IMR-90 (cell line): ENCODE results near the gene BTC. TPM values are rescaled to one million over a fixed set of nuclear protein-coding genes. Genes with fewer than 3 reads are reported as not detected.
"Not testable (repeated sequence)": the region's sequence is repeated elsewhere in the genome, so short reads cannot be mapped to it uniquely, and the experiment has no call there.

ENCODE experiments used
- ATAC-seq: fragments of 200-7000 bp; cut with Tn5 transposase; 2 replicates; pipeline ENCODE4 v1.9.1; 2020; ENCODE audit warnings: low read depth, mild to moderate bottlenecking, moderate library complexity
- BruUV-seq: library from RNA; stranded (reverse); fragments of 400-500 nt; replicated peaks from 2 replicates; lab custom pipeline; 2021; lab: Mats Ljungman, UMichigan
- CTCF ChIA-PET: fragments of 300-600 bp; formaldehyde crosslinking; extraction: SDS; loops from one replicate; lab custom pipeline; 2021; ENCODE audit warnings: antibody characterized with exemption; lab: Yijun Ruan, JAX
- POLR2A ChIA-PET: fragments of 300-600 bp; sonication (Branson Sonifier 250); formaldehyde crosslinking; loops from one replicate; lab custom pipeline; 2022; ENCODE audit warnings: antibody characterized with exemption; ENCODE audit not compliant: unreplicated experiment; lab: Charles Lee
- DNase-seq: peaks from one replicate; pipeline ENCODE4 v3.0.0; 2013
- H2AFZ ChIP-seq: replicated peaks from 2 replicates; pipeline ENCODE3; 2013; ENCODE audit warnings: low read length, mild to moderate bottlenecking; ENCODE audit not compliant: poor library complexity
- H2AK5ac ChIP-seq: 2 replicates; pipeline ENCODE4 v1.6.1; 2013; ENCODE audit warnings: low read depth, low read length, inconsistent platforms
- H2AK9ac ChIP-seq: replicated peaks from 2 replicates; pipeline ENCODE3; 2013; ENCODE audit warnings: mild to moderate bottlenecking, low read depth, low read length, moderate library complexity; ENCODE audit not compliant: poor library complexity
- H2BK120ac ChIP-seq: 2 replicates; pipeline ENCODE4 v1.6.1; 2013; ENCODE audit warnings: low read depth, low read length, inconsistent platforms
- H2BK15ac ChIP-seq: 3 replicates; pipeline ENCODE4 v1.6.1; 2013; ENCODE audit warnings: low read depth, low read length, inconsistent platforms
- H2BK20ac ChIP-seq: 2 replicates; pipeline ENCODE4 v1.6.1; 2013; ENCODE audit warnings: low read depth, mild to moderate bottlenecking, inconsistent platforms, low read length, moderate library complexity
- H2BK5ac ChIP-seq: 2 replicates; pipeline ENCODE4 v1.6.1; 2013; ENCODE audit warnings: mild to moderate bottlenecking, low read depth, low read length, inconsistent platforms; ENCODE audit not compliant: poor library complexity, severe bottlenecking
- H3K14ac ChIP-seq: replicated peaks from 2 replicates; pipeline ENCODE4 v1.6.1; 2013; ENCODE audit warnings: low read depth, low read length, inconsistent platforms
- H3K18ac ChIP-seq: 2 replicates; pipeline ENCODE4 v1.6.1; 2013; ENCODE audit warnings: low read depth, low read length, control low read depth
- H3K23ac ChIP-seq: 2 replicates; pipeline ENCODE4 v1.6.1; 2013; ENCODE audit warnings: low read depth, low read length, inconsistent platforms
- H3K27ac ChIP-seq: 2 replicates; pipeline ENCODE4 v1.5.1; 2013; ENCODE audit warnings: mild to moderate bottlenecking, control low read depth, low read length; ENCODE audit not compliant: insufficient read depth
- H3K27me3 ChIP-seq: 2 replicates; pipeline ENCODE4 v1.6.1; 2013; ENCODE audit warnings: low read length; ENCODE audit not compliant: control insufficient read depth, insufficient read depth
- H3K36me3 ChIP-seq: 2 replicates; pipeline ENCODE4 v1.6.1; 2013; ENCODE audit warnings: low read length, mixed read lengths; ENCODE audit not compliant: control insufficient read depth, insufficient read depth
- H3K4ac ChIP-seq: 2 replicates; pipeline ENCODE4 v1.6.1; 2013; ENCODE audit warnings: low read depth, low read length, inconsistent platforms
- H3K4me1 ChIP-seq: 2 replicates; pipeline ENCODE4 v1.6.1; 2013; ENCODE audit warnings: low read length, mixed read lengths; ENCODE audit not compliant: control insufficient read depth, insufficient read depth
- H3K4me2 ChIP-seq: 2 replicates; pipeline ENCODE4 v1.6.1; 2013; ENCODE audit warnings: low read depth, mild to moderate bottlenecking, control low read depth, low read length, moderate library complexity
- H3K4me3 ChIP-seq: 2 replicates; pipeline ENCODE4 v1.5.1; 2013; ENCODE audit warnings: low read depth, mild to moderate bottlenecking, control low read depth, low read length, moderate library complexity; ENCODE audit not compliant: insufficient read depth
- H3K56ac ChIP-seq: 2 replicates; pipeline ENCODE4 v1.6.1; 2013; ENCODE audit warnings: low read length, inconsistent platforms; ENCODE audit not compliant: insufficient read depth; ENCODE audit errors: extremely low read depth
- H3K79me1 ChIP-seq, 2 experiments: 2 replicates each; pipeline ENCODE4 v1.6.1; 2013; ENCODE audit warnings: low read length in 2 of 2, inconsistent platforms in 1 of 2, low read depth in 1 of 2
- H3K9ac ChIP-seq: 2 replicates; pipeline ENCODE4 v1.6.1; 2013; ENCODE audit warnings: low read depth, low read length, control low read depth
- H3K9me1 ChIP-seq: 2 replicates; pipeline ENCODE4 v1.6.1; 2013; ENCODE audit warnings: low read length, inconsistent platforms; ENCODE audit not compliant: insufficient read depth
- H3K9me3 ChIP-seq: 2 replicates; pipeline ENCODE4 v1.6.1; 2013; ENCODE audit warnings: low read length; ENCODE audit not compliant: control insufficient read depth, insufficient read depth
- H4K20me1 ChIP-seq: 2 replicates; pipeline ENCODE4 v1.6.1; 2013; ENCODE audit warnings: low read length, inconsistent platforms; ENCODE audit not compliant: insufficient read depth
- H4K5ac ChIP-seq: 2 replicates; pipeline ENCODE4 v1.6.1; 2013; ENCODE audit warnings: mild to moderate bottlenecking, low read depth, low read length, control low read depth
- H4K8ac ChIP-seq, 2 experiments: 2 replicates each; pipeline ENCODE4 v1.6.1; 2013; ENCODE audit warnings: low read depth in 2 of 2, low read length in 2 of 2, control low read depth in 1 of 2, inconsistent platforms in 1 of 2
- H4K91ac ChIP-seq: 2 replicates; pipeline ENCODE4 v1.6.1; 2013; ENCODE audit warnings: low read depth, low read length, inconsistent platforms; ENCODE audit not compliant: insufficient read depth
- ELK1 ChIP-seq: fragments of 150-350 bp; IDR thresholded peaks from 2 replicates; pipeline ENCODE4 v1.6.1; 2016; ENCODE audit warnings: low read depth, mild to moderate bottlenecking, low read length, moderate library complexity, borderline replicate concordance
- MAZ ChIP-seq: IDR thresholded peaks from 2 replicates; pipeline ENCODE4 v1.6.1; 2012; ENCODE audit warnings: low read depth, mild to moderate bottlenecking, low read length, improper control_type of control experiment, moderate library complexity, borderline replicate concordance
- SMC3 ChIP-seq: fragments of 150-350 bp; IDR thresholded peaks from 2 replicates; pipeline ENCODE4 v1.6.1; 2016; ENCODE audit warnings: low read depth, mild to moderate bottlenecking, antibody characterized with exemption, low read length, moderate library complexity
- WGBS, 2 experiments: methylation state at CpG; one replicate each; pipeline versions ENCODE4 v1.1.5 to v1.1.7; 2013; ENCODE audit warnings: missing lambda C conversion rate in 2 of 2; ENCODE audit not compliant: insufficient read length in 1 of 2; ENCODE audit errors: extremely low coverage in 2 of 2; 5-methylcytosine and 5-hydroxymethylcytosine counted together
- dilution Hi-C: fragments of 300-500 bp; cut with HindIII; formaldehyde crosslinking; loops from one replicate; pipeline ENCODE4 v1.14.3; 2018; ENCODE audit warnings: low sequenced_read_pairs; ENCODE audit not compliant: unreplicated experiment
- in situ Hi-C: fragments of 300-500 bp; cut with MboI; formaldehyde crosslinking; loops from 3 replicates; pipeline ENCODE4 v1.14.3; 2019; ENCODE audit warnings: low sequenced_read_pairs, inconsistent platforms, mixed read lengths
- intact Hi-C: fragments of 100-400 bp; cut with micrococcal nuclease; formaldehyde crosslinking; loops from 2 replicates; pipeline ENCODE4 v1.10.0; 2022
- polyA plus RNA-seq, 3 experiments: library from polyadenylated mRNA; depleted of rRNA; stranded (reverse); fragments of >200 nt; gene quantifications; 2 replicates each; pipeline ENCODE4 v1.2.3, GENCODE V29; 2012; ENCODE audit warnings: low replicate concordance in 1 of 3
- total RNA-seq: library from RNA; depleted of rRNA; stranded (reverse); fragments of >200 nt; gene quantifications from 2 replicates; pipeline ENCODE4 v1.2.3, GENCODE V29; 2012

The BTC gene
- total and polyA plus RNA-seq, 2 of the 4 experiments (the other 2 are of a cell fraction) = not detected

DNA sequence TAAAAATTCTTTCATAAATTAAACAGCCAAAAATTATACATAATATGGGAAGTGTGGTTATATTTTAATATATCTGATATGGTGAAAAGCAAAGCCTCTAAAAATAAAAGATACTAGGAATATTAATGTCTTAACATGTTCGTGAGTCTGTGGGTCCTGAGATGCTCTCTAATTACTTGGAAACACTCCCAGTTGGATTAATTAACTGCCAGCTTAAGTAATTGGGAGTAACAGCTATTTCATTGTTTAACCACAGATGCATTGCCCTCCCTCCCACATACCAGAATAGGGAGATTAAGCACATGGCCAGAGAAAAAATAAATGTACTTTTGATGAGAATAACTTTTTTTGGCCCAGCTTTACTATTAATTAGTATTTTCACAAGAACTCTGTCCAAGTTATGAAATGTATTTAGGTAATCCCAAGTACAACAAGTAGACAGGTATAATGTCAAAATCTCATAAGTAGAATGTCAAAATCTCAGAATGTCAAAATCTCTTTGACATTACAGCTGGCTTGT, 79.7 kb downstream of the BTC start:
- no peak overlapping the region for H3K9ac ChIP-seq
- in situ Hi-C loops (no loop called here), dilution Hi-C loops (no loop called here), intact Hi-C loops (no loop called here)
- BruUV-seq = no TSS peak
- TF ChIP-seq ELK1 (no peak), MAZ (no peak), SMC3 (no peak)
- H2BK5ac ChIP-seq = no peak overlapping the region
- no peak overlapping the region for H3K14ac ChIP-seq
- H3K4me1 ChIP-seq = no peaks in the 10 kb centered on the region
- no peak overlapping the region for H2AK5ac ChIP-seq
- no peaks in the 10 kb centered on the region for H3K9me3 ChIP-seq
- no peak overlapping the region for H2BK120ac ChIP-seq
- H3K9me1 ChIP-seq = no peaks in the 10 kb centered on the region
- H3K23ac ChIP-seq = no peak overlapping the region
- DNase-seq = no peak
- no peak overlapping the region for H3K4me3 ChIP-seq
- H2AK9ac ChIP-seq = no peak overlapping the region
- H4K8ac ChIP-seq = no peak overlapping the region
- H3K79me1 ChIP-seq = no peaks in the 10 kb centered on the region
- H3K36me3 ChIP-seq = no peaks in the 10 kb centered on the region
- H3K4ac ChIP-seq = no peak overlapping the region
- H3K27me3 ChIP-seq = no peaks in the 10 kb centered on the region
- WGBS, 2 experiments = no CpG with 5 or more reads among the region's 1 CpG
- no peak overlapping the region for H4K91ac ChIP-seq
- H3K27ac ChIP-seq = no peak overlapping the region
- no peak overlapping the region for H2BK15ac ChIP-seq
- H3K18ac ChIP-seq = no peak overlapping the region
- H4K20me1 ChIP-seq = no peaks in the 10 kb centered on the region
- H2AFZ ChIP-seq = no peak overlapping the region
- CTCF ChIA-PET = no interaction called here
- H3K56ac ChIP-seq = no peak overlapping the region
- POLR2A ChIA-PET = no interaction called here
- H4K5ac ChIP-seq = no peak overlapping the region
- H3K4me2 ChIP-seq = no peak overlapping the region
- ATAC-seq = no peak
- H2BK20ac ChIP-seq = no peak overlapping the region

GRCh38 chr4:74708135-74708534, 86.2 kb downstream of the BTC start:
- not testable (repeated sequence) for BruUV-seq

More at GRCh38 chr4:74708135-74708534, 86.2 kb downstream of the BTC start:
- H4K5ac ChIP-seq, DNase-seq, H3K27ac ChIP-seq, H3K4ac ChIP-seq, H4K20me1 ChIP-seq, H2AFZ ChIP-seq, H3K9me1 ChIP-seq, H3K79me1 ChIP-seq, H3K23ac ChIP-seq, H2AK5ac ChIP-seq, intact Hi-C loops, H3K9me3 ChIP-seq, H3K4me3 ChIP-seq, H3K36me3 ChIP-seq, POLR2A ChIA-PET, H4K8ac ChIP-seq, in situ Hi-C loops, H4K91ac ChIP-seq, H3K14ac ChIP-seq, dilution Hi-C loops, H2BK5ac ChIP-seq, H3K56ac ChIP-seq, H3K4me2 ChIP-seq, H2BK120ac ChIP-seq, H3K9ac ChIP-seq, H3K4me1 ChIP-seq, H2BK20ac ChIP-seq, H3K18ac ChIP-seq, H2BK15ac ChIP-seq, ATAC-seq, H2AK9ac ChIP-seq: not testable (repeated sequence)
- WGBS, 2 experiments = no CpG with 5 or more reads among the region's 3 CpGs
- peaks cover 11% of the 10 kb centered on the region for H3K27me3 ChIP-seq
- CTCF ChIA-PET = interaction anchor here (0.7 kb wide), 1 partner anchor 527 kb away, joined by 3 read pairs; no protein-coding TSS in a partner anchor
